GM12892 (cell line): ENCODE data around the gene CBX8.

Experiments
- DNase-seq: peaks from one replicate; pipeline ENCODE4 v3.0.0; 2011; ENCODE audit not compliant: insufficient read length
- FAIRE-seq: peaks from 2 replicates; lab custom pipeline; 2011; peaks lifted over from hg19 to GRCh38; lab: Jason Lieb, UNC
- POLR2A ChIP-seq: IDR thresholded peaks from 2 replicates; pipeline ENCODE4 v1.6.1; 2011; ENCODE audit warnings: low read depth, low read length, control low read depth
- POLR2AphosphoS5 ChIP-seq: IDR thresholded peaks from 2 replicates; pipeline ENCODE4 v1.6.1; 2011; ENCODE audit warnings: low read depth, low read length, control low read depth
- TAF1 ChIP-seq: IDR thresholded peaks from 2 replicates; pipeline ENCODE4 v1.6.1; 2011; ENCODE audit warnings: low read depth, mild to moderate bottlenecking, control low read depth, low read length, borderline replicate concordance

The CBX8 gene

DNA sequence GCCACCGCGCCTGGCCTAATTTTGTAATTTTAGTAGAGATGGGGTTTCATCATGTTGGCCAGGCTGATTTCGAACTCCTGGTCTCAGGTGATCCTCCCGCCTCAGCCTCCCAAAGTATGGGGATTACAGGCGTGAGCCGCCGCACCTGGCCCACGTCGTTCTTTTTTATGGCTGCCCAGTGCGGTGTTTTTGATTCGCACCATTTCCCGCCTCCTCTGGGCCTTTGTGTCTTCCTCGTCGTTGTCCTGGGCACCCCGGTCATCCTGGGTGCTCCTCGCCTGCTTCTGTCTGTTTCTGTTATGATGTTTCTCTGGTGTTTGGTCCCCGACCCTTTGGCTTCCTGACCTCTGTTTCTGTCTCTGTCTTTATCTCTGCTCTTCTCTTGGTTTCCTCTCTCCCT lies 27.4 kb upstream of the CBX8 start:
- DNase-seq = no peak
- no peak for FAIRE-seq
- TF ChIP-seq POLR2AphosphoS5 (no peak), POLR2A (no peak), TAF1 (no peak)

- DNase-seq (no peak), FAIRE-seq (no peak)
- TF ChIP-seq TAF1 (no peak), POLR2A (no peak), POLR2AphosphoS5 (no peak)
Observed at GRCh38 chr17:79822583-79823124, 25.8 kb upstream of the CBX8 start.

DNA sequence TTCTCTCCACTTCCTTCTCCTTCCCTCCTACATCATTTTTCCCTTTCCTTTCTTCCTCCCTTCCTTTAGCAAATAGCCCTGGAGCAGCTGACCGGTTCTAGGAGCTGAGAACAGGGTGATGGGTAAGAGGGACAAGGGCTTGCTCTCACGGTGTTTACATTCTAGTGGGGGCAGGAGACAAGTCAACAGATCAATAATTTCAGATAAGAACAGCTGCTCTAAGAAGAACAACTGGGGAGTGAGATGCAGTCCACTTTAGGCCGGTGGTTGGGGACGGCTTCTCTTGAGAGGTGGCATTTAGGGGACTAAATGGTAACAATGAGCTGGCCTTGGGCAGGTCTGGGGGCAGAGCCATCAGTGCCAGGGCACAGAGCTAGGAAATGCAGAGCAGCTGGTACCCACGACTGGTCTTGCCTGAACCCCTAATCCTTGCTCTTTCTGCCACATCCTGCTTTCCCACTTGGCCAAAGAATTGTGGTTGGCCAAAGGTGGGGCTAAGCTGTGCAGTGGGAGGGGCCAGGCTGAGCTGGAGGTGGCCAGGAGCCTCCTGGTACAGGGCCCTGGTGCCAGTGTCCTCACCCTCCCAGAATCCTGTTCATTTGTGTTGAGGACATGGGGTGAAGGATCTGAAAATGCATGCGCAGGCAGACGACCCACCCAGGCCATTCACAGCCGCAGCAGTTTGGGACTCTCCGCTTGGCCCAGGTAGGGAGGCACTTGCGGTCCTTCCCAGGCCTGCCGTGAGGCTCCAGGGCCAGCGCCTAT lies 24.6 kb upstream of the CBX8 start:
- DNase-seq (no peak), FAIRE-seq (no peak)
- TF ChIP-seq POLR2AphosphoS5 (no peak), TAF1 (no peak), POLR2A (no peak)

- FAIRE-seq = no peak
- no peak for TF ChIP-seq POLR2AphosphoS5
- no peak for TF ChIP-seq POLR2A
- no peak for TF ChIP-seq TAF1
- DNase-seq = no peak
Observed at GRCh38 chr17:79820959-79821330, 24.1 kb upstream of the CBX8 start.

DNA sequence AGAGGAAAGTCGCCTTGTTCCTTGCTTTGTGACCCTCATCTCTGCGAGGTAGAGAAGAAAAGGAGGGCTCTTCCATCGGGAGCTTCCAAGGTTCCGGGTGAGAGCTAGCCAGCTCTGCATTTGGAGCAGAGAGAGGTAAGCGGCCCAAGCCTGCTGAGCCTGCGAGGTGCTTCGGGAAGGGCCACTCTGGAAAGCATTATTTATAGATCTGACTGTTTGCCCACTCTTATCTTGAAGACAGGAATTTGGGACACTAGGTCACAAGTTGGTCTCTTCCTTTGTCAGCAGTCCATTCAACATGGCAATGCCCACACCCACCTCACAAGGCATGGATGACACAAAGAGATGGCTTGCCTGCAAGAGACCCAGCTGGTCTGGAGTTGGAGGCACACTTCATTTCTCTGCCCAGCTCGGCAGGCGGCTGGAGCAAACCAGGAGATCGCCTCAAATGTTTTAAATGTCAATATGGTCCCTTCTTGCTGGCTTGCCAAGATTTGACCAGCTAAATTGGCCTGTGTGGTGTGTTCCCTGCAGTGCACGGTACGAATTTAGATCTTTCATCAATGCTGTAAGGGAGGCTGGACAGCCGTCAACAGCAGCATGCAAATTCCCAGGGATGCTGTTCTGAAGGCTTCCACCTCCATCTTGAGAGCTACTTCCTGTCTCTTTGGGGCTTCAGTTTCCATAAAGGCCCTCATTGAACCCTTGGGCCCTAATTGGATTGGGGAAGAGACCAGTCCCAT lies 22.8 kb upstream of the CBX8 start:
- TF ChIP-seq TAF1 (no peak), POLR2AphosphoS5 (no peak), POLR2A (no peak)
- DNase-seq = no peak
- no peak for FAIRE-seq

DNA sequence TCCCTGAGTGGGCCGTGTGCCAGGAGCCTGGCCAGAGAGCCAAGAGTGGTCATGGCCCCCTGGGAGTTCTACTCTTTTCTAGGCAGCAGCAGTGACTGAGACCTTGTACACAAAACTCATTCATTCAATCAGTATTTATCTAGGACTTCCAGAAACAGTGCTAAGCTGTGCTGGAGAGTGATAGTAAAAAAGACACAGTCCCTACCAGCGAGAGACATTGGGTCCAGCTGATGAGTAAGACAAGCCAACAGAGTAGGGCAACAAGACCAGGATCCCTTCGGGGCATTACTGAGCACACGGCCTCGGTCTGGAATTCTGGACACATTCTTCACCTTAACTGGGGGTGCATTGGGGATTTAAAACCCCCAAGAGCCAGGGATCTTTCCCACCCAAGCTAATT lies 22.2 kb upstream of the CBX8 start:
- TF ChIP-seq POLR2A = no peak
- no peak for TF ChIP-seq TAF1
- TF ChIP-seq POLR2AphosphoS5 = no peak
- DNase-seq = no peak
- no peak for FAIRE-seq

- no peak for TF ChIP-seq POLR2A
- TF ChIP-seq TAF1 = no peak
- no peak for TF ChIP-seq POLR2AphosphoS5
- no peak for DNase-seq
- no peak for FAIRE-seq
Observed at GRCh38 chr17:79818026-79818758, 21.3 kb upstream of the CBX8 start.

GRCh38 chr17:79815836-79816461 lies 19.1 kb upstream of the CBX8 start:
- no peak for TF ChIP-seq POLR2A
- TF ChIP-seq POLR2AphosphoS5 = no peak
- no peak for TF ChIP-seq TAF1
- no peak for FAIRE-seq
- DNase-seq = no peak

DNA sequence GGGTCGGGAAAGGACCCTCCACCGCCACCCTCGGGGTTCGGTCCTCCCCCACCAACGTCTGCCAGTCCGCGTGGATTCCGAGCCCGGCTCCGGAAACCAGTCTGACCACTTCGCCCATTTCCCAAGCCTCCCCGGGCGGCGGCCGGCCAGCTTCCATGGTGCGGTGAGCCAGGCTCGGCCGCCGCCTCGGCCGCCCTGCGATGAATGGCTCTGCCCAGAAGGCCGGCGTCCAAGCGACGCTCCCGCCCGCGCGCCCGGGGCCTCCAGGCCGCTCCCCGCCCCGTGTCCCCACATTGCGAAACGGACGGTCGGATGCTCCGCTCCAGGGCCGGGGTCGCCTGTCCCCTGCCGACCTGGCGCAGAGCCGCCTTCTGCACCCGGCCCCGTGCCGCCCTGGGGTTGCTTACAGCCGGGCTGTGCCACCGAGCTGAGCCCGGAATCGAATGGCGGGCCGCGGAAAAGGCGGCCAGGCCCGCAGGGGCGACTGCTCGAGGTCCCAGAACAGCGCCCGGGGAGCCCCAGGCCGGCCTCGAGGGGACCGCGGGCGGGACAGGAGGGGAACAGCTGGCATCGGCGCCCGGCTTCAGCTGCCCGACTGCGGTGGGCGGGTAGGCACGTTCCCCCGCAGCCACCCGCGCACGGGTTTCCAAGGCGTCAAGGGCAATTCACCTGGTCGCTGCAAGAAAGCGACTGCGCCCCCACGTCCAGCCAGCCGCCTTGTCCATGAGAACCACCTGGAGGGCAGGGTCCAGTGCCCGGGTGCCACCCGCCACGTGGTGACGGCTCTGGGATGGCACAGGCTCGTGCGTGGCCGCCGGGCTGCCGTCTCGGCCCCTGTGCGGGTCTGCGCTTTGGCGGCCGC lies 18.3 kb upstream of the CBX8 start:
- DNase-seq = no peak
- no peak for FAIRE-seq
- TF ChIP-seq POLR2AphosphoS5 (no peak), TAF1 (no peak), POLR2A (no peak)
